ENCODE results near the gene TGFBRAP1. TPM values are rescaled to one million over a fixed set of nuclear protein-coding genes. Genes with fewer than 3 reads are reported as not detected.

The TGFBRAP1 gene
- total and polyA plus RNA-seq, 3 experiments from 2014 or later = 30.8 to 32.1 (median 30.8) TPM

DNA sequence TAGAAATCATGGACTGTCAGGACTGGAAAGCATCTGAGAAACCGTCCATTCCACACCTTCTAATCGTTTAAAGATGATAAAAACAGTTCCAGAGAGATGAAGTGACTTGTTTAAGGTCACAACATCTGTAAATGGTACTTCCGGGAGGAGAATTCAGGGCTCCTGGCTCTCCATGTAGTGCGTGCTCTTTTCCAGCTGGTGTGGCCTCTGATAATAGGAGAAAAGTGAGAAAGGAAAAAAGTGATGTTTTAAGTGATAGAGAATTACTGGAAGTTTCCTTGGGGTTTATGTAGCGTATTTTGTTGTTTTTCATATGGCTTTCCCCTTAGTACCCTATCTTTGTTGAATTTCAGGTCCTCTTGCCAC, 8.5 kb upstream of the TGFBRAP1 start:
- Histone ChIP-seq H3K9me3 (ENCODE audit: low read length) (no peaks in the 10 kb centered on the region), H3K4me3 (ENCODE audit: low read length) (peak overlapping the region; percentile 98), H3K27ac (ENCODE audit: low read depth, low read length) (peak overlapping the region; percentile 100), H3K4me1 (ENCODE audit: insufficient read depth, low read length) (peaks cover 21% of the 10 kb centered on the region), H3K27me3 (ENCODE audit: insufficient read depth, low read length, poor library complexity, severe bottlenecking) (no peaks in the 10 kb centered on the region), H3K36me3 (ENCODE audit: insufficient read depth, low read length) (peaks cover 27% of the 10 kb centered on the region)
- Mint-ChIP-seq H3K27ac (peak overlapping the region; percentile 99 to 100 (median 100)), H3K36me3 (peaks cover 1 to 45% (median 9%) of the 10 kb centered on the region in 3 donors), H3K9me3 (no peaks in the 10 kb centered on the region), H3K4me3 (peak overlapping the region; percentile 97 to 100 (median 98)), H3K27me3 (no peaks in the 10 kb centered on the region), H3K4me1 (peaks cover 43 to 50% (median 44%) of the 10 kb centered on the region in 3 donors)
- ChIA-PET CTCF (no interaction called here), POLR2A (interaction anchor here (2.5 kb wide), 1 partner anchor 9 kb away, joined by 10 read pairs; the partner anchor contains the start of gene TGFBRAP1)
- DNase-seq = no peak

DNA sequence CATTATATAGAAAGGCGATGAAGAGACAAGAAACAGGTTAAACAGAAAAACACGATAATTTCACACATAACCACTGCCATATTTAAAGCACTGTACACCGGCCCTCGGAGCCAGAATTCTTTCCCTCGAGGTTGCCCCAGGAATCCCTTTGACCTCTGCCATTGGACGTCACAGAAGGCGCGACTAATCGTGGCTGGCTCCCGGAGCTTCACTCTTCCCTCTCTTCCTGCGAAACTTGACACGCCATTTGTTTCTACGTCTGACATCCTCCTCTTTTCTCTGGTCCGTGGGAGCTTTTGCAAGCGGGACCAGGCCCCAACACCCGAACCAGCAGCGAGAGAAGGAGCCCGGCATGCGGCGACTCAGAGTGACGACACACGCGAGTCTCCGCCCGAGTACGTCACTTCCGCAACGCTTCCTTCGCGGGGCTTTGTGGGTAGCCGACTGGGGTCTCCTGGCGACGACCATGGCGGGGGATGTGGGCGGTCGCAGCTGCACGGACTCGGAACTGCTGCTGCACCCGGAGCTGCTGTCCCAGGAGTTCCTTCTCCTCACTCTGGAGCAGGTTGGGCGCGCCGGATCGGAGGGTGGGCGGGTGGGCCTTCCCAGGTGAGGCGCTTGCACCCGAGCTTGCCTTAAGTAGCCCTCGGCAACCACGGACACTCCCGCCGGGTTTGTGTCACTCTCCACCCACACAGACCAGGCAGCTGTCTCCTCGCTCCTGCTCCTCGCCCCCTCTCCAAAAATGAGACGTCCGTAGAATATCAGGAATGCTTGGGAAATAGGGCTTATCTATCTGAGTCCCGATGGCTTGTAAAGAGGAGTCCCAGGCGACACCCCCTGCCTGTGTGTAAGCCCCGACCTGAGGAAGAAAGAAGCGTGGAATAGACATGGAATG, 7.8 kb upstream of the TGFBRAP1 start, which contains the start of gene C2orf49:
TSS of gene C2orf49 (plus strand) at position 419 of the 898 bp plus-strand sequence. CDS start at position 467, 48 bp downstream.
- peak within 1 kb of the TSS; percentile 97 to 100 (median 98) for H3K4me3 Mint-ChIP-seq
- Histone ChIP-seq H3K9me3 (ENCODE audit: low read length) (no peaks in the 10 kb centered on the region), H3K36me3 (ENCODE audit: insufficient read depth, low read length) (peaks cover 20% of the 10 kb centered on the region), H3K4me1 (ENCODE audit: insufficient read depth, low read length) (peaks cover 21% of the 10 kb centered on the region), H3K27me3 (ENCODE audit: insufficient read depth, low read length, poor library complexity, severe bottlenecking) (no peaks in the 10 kb centered on the region), H3K4me3 (ENCODE audit: low read length) (peak within 1 kb of the TSS; percentile 98), H3K27ac (ENCODE audit: low read depth, low read length) (peak within 1 kb of the TSS; percentile 100)
- POLR2A ChIA-PET = interaction anchor here (2.5 kb wide), 1 partner anchor 8 kb away, joined by 10 read pairs; the partner anchor contains the start of gene TGFBRAP1
- peak within 1 kb of the TSS; percentile 99 to 100 (median 100) for H3K27ac Mint-ChIP-seq
- no peaks in the 10 kb centered on the region for H3K27me3 Mint-ChIP-seq
- H3K36me3 Mint-ChIP-seq = peaks cover 0 to 39% (median 7%) of the 10 kb centered on the region in 3 donors
- peaks cover 41 to 49% (median 44%) of the 10 kb centered on the region in 3 donors for H3K4me1 Mint-ChIP-seq
- DNase-seq = peak; percentile 81 to 93 (median 90)
- CTCF ChIA-PET = no interaction called here
- no peaks in the 10 kb centered on the region for H3K9me3 Mint-ChIP-seq

DNA sequence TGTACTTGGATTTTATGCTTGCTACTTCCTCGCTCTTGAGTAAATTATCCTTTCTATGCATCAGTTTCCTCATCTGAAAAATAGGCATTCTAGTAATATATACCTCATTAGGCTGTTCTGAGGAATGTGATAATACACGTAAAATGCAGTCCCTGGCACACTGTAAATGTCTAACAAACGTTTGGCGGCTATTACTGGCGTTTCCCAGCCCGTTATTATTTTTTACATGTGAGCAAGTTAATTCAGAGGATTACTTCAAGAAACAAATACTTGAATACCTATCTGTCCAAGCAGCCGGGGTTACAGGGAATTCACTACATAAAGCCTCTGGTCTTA, 7.2 kb upstream of the TGFBRAP1 start:
- H3K27ac ChIP-seq (ENCODE audit: low read depth, low read length) = peak overlapping the region; percentile 100
- no peaks in the 10 kb centered on the region for H3K9me3 ChIP-seq (ENCODE audit: low read length)
- ChIA-PET CTCF (no interaction called here), POLR2A (interaction anchor here (2.5 kb wide), 1 partner anchor 8 kb away, joined by 10 read pairs; the partner anchor contains the start of gene TGFBRAP1)
- H3K36me3 ChIP-seq (ENCODE audit: insufficient read depth, low read length) = peaks cover 15% of the 10 kb centered on the region
- Mint-ChIP-seq H3K36me3 (peaks cover 0 to 34% (median 5%) of the 10 kb centered on the region in 3 donors), H3K27ac (peak overlapping the region; percentile 99 to 100 (median 100)), H3K4me3 (peak overlapping the region; percentile 97 to 100 (median 98)), H3K4me1 (peaks cover 41 to 46% (median 44%) of the 10 kb centered on the region in 3 donors), H3K27me3 (no peaks in the 10 kb centered on the region), H3K9me3 (no peaks in the 10 kb centered on the region)
- no peaks in the 10 kb centered on the region for H3K27me3 ChIP-seq (ENCODE audit: insufficient read depth, low read length, poor library complexity, severe bottlenecking)
- H3K4me1 ChIP-seq (ENCODE audit: insufficient read depth, low read length) = peaks cover 21% of the 10 kb centered on the region
- DNase-seq = no peak
- peak overlapping the region; percentile 98 for H3K4me3 ChIP-seq (ENCODE audit: low read length)

GRCh38 chr2:105335469-105335868, 5.9 kb upstream of the TGFBRAP1 start:
- Mint-ChIP-seq H3K9me3 (no peaks in the 10 kb centered on the region), H3K36me3 (peaks cover 0 to 22% (median 4%) of the 10 kb centered on the region in 3 donors), H3K4me3 (peak overlapping the region in 2 of 7 donors; percentile 50 to 98), H3K27me3 (no peaks in the 10 kb centered on the region), H3K4me1 (peaks cover 39 to 52% (median 50%) of the 10 kb centered on the region in 3 donors), H3K27ac (peak overlapping the region in 4 of 8 donors; percentile 10 to 100 (median 100))
- H3K4me1 ChIP-seq (ENCODE audit: insufficient read depth, low read length) = peaks cover 25% of the 10 kb centered on the region
- no peak overlapping the region for H3K4me3 ChIP-seq (ENCODE audit: low read length)
- ChIA-PET CTCF (no interaction called here), POLR2A (no interaction called here)
- DNase-seq = no peak
- no peaks in the 10 kb centered on the region for H3K9me3 ChIP-seq (ENCODE audit: low read length)
- no peak overlapping the region for H3K27ac ChIP-seq (ENCODE audit: low read depth, low read length)
- H3K27me3 ChIP-seq (ENCODE audit: insufficient read depth, low read length, poor library complexity, severe bottlenecking) = no peaks in the 10 kb centered on the region
- H3K36me3 ChIP-seq (ENCODE audit: insufficient read depth, low read length) = peaks cover 4% of the 10 kb centered on the region

GRCh38 chr2:105334211-105334610, 4.7 kb upstream of the TGFBRAP1 start:
- H3K27ac Mint-ChIP-seq = peak overlapping the region in 2 of 8 donors; percentile 17 to 100
- Histone ChIP-seq H3K27ac (ENCODE audit: low read depth, low read length) (no peak overlapping the region), H3K36me3 (ENCODE audit: insufficient read depth, low read length) (no peaks in the 10 kb centered on the region), H3K9me3 (ENCODE audit: low read length) (no peaks in the 10 kb centered on the region), H3K27me3 (ENCODE audit: insufficient read depth, low read length, poor library complexity, severe bottlenecking) (no peaks in the 10 kb centered on the region), H3K4me3 (ENCODE audit: low read length) (no peak overlapping the region), H3K4me1 (ENCODE audit: insufficient read depth, low read length) (peaks cover 31% of the 10 kb centered on the region)
- no peaks in the 10 kb centered on the region for H3K27me3 Mint-ChIP-seq
- ChIA-PET CTCF (no interaction called here), POLR2A (no interaction called here)
- DNase-seq = no peak
- no peaks in the 10 kb centered on the region for H3K9me3 Mint-ChIP-seq
- H3K36me3 Mint-ChIP-seq = peaks cover 0 to 17% (median 0%) of the 10 kb centered on the region in 3 donors
- peak overlapping the region in 1 of 7 donors; percentile 50 for H3K4me3 Mint-ChIP-seq
- H3K4me1 Mint-ChIP-seq = peaks cover 37 to 48% (median 48%) of the 10 kb centered on the region in 3 donors

GRCh38 chr2:105330681-105331375, 1.3 kb upstream of the TGFBRAP1 start:
- H3K9me3 ChIP-seq (ENCODE audit: low read length) = no peaks in the 10 kb centered on the region
- H3K36me3 ChIP-seq (ENCODE audit: insufficient read depth, low read length) = no peaks in the 10 kb centered on the region
- no peaks in the 10 kb centered on the region for H3K27me3 ChIP-seq (ENCODE audit: insufficient read depth, low read length, poor library complexity, severe bottlenecking)
- DNase-seq = peak in 1 of 5 donors; percentile 3
- CTCF ChIA-PET = interaction anchor here (1.1 to 1.2 kb wide), 4 partner anchors 8 to 37 kb away, joined by 3 to 4 read pairs (median 3); no protein-coding TSS in a partner anchor
- H3K4me1 ChIP-seq (ENCODE audit: insufficient read depth, low read length) = peaks cover 29% of the 10 kb centered on the region
- Mint-ChIP-seq H3K4me1 (peaks cover 31 to 50% (median 50%) of the 10 kb centered on the region in 3 donors), H3K27me3 (no peaks in the 10 kb centered on the region), H3K9me3 (no peaks in the 10 kb centered on the region), H3K36me3 (peaks cover 0 to 8% (median 2%) of the 10 kb centered on the region in 3 donors), H3K4me3 (peak overlapping the region; percentile 46 to 91 (median 84)), H3K27ac (peak overlapping the region; percentile 87 to 97 (median 94))
- H3K27ac ChIP-seq (ENCODE audit: low read depth, low read length) = peak overlapping the region; percentile 85
- POLR2A ChIA-PET = interaction anchor here (0.7 kb wide), 1 partner anchor 9 kb away, joined by 21 read pairs; no protein-coding TSS in a partner anchor
- peak overlapping the region; percentile 70 for H3K4me3 ChIP-seq (ENCODE audit: low read length)

DNA sequence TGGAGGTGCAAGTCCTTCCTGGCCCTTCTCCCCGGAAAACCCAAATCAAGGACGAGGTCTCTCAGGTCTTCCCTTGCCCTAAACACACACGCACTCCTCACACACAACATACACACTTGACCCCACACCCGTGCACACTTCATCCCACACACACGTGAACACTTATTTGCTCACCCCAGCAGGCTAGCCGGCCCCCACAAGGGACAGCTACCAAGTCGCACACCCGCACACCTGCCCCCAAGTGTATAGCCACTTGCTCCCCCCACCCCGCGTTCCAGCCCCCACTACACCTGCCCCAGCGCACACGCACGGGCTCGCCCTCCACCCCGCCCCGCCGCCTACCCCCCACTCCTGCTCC, 359 bp downstream of the TGFBRAP1 start:
- DNase-seq = no peak
- peaks cover 0 to 20% (median 2%) of the 10 kb centered on the region in 3 donors for H3K36me3 Mint-ChIP-seq
- no peaks in the 10 kb centered on the region for H3K9me3 ChIP-seq (ENCODE audit: low read length)
- peak overlapping the region; percentile 88 to 100 (median 96) for H3K27ac Mint-ChIP-seq
- ChIA-PET CTCF (interaction anchor here (1.5 kb wide), 1 partner anchor 69 kb away, joined by 3 read pairs; the partner anchor contains the start of gene FHL2), POLR2A (interaction anchor here (1.0 to 1.7 kb wide), 3 partner anchors 9 to 409 kb away, joined by 3 to 10 read pairs (median 4); partner anchors contain the start of gene C2orf49)
- H3K27ac ChIP-seq (ENCODE audit: low read depth, low read length) = peak overlapping the region; percentile 49
- H3K4me3 Mint-ChIP-seq = peak overlapping the region; percentile 84 to 96 (median 92)
- H3K27me3 ChIP-seq (ENCODE audit: insufficient read depth, low read length, poor library complexity, severe bottlenecking) = no peaks in the 10 kb centered on the region
- H3K36me3 ChIP-seq (ENCODE audit: insufficient read depth, low read length) = no peaks in the 10 kb centered on the region
- H3K4me1 ChIP-seq (ENCODE audit: insufficient read depth, low read length) = peaks cover 29% of the 10 kb centered on the region
- H3K4me1 Mint-ChIP-seq = peaks cover 44 to 63% (median 61%) of the 10 kb centered on the region in 3 donors
- H3K4me3 ChIP-seq (ENCODE audit: low read length) = peak overlapping the region; percentile 87
- no peaks in the 10 kb centered on the region for H3K9me3 Mint-ChIP-seq
- no peaks in the 10 kb centered on the region for H3K27me3 Mint-ChIP-seq

Data from CD8-positive, alpha-beta memory T cell (primary cell).